ENCODE data around the gene ANKRD23.
"Not testable (repeated sequence)": the region's sequence is repeated elsewhere in the genome, so short reads cannot be mapped to it uniquely, and the experiment has no call there.

The ANKRD23 gene

GRCh38 chr2:96864343-96865091 is 20.7 kb upstream of the ANKRD23 start:
- in situ Hi-C loops (cut with MboI; ENCODE audit: low sequenced_read_pairs), result no loop called here

- in situ Hi-C loops (cut with MboI; ENCODE audit: low sequenced_read_pairs), result no loop called here
Observed at GRCh38 chr2:96863575-96864342, 19.9 kb upstream of the ANKRD23 start.

- in situ Hi-C loops (cut with MboI; ENCODE audit: low sequenced_read_pairs), result not testable (repeated sequence)
Observed at GRCh38 chr2:96863056-96863455, 19.2 kb upstream of the ANKRD23 start.

- in situ Hi-C loops (cut with MboI; ENCODE audit: low sequenced_read_pairs), result no loop called here
Observed at GRCh38 chr2:96861074-96861473, 17.3 kb upstream of the ANKRD23 start.

GRCh38 chr2:96860065-96861029 is 16.5 kb upstream of the ANKRD23 start:
- in situ Hi-C loops (cut with MboI; ENCODE audit: low sequenced_read_pairs), result no loop called here

DNA sequence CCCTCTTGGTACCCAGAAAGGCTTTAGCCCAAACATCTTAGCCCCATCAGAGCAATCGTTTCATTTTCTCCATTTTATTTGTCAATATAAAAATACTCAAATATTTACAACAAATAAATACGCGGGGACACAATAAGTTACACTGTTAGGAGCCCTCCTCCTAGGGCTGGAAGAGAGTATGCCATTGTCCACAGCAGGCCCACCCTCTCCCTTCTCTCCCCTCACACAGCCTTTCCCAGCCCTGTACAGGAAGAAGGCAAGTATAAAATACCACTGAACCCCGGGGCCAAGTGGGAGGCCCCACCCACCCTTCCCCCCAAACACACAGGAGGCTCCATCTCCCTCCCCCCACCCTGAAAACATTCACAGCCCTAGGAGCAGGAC is 15.9 kb upstream of the ANKRD23 start:
- in situ Hi-C loops (cut with MboI; ENCODE audit: low sequenced_read_pairs), result loop anchor here (5.0 kb wide), 1 partner anchor 93 kb away; no protein-coding TSS in a partner anchor

DNA sequence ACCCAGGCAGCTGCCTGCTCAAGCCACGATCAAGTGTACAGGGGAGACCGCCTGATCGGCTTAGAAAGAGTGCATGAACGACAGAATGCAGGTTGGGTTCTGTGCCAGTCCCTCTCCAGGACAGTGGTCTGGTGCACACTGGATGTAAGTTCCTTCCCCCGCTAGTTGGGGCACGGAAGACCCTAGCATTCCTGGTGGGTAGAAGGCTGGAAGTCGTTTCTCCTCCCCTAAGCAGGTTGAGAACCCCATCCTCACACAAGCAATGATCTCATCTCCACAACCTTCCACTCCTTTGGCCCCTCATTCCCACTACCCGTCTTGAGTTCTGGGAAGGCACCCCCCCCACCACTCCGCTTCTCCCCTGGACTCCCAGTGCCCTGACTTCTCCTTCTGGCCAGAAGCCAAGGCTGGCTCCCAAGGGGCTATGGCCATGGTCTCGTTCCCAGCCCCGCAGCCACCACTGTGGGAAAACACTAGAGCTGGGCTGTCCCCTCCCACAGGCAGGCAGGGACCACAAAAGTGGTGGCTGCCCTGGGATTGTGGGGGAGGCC is 15.4 kb upstream of the ANKRD23 start:
- in situ Hi-C loops (cut with MboI; ENCODE audit: low sequenced_read_pairs), result loop anchor here (5.0 kb wide), 1 partner anchor 93 kb away; no protein-coding TSS in a partner anchor

GRCh38 chr2:96857667-96858372 is 14.0 kb upstream of the ANKRD23 start, which contains the start of gene ANKRD39:
TSS of gene ANKRD39 (minus strand) at chr2:96858016. CDS start at chr2:96857987, 29 bp downstream.
- in situ Hi-C loops (cut with MboI; ENCODE audit: low sequenced_read_pairs), result loop anchor here (5.0 kb wide), 1 partner anchor 94 kb away; no protein-coding TSS in a partner anchor

GRCh38 chr2:96856776-96857666 is 13.2 kb upstream of the ANKRD23 start:
- in situ Hi-C loops (cut with MboI; ENCODE audit: low sequenced_read_pairs), result loop anchor here (5.0 kb wide), 1 partner anchor 95 kb away; no protein-coding TSS in a partner anchor

GRCh38 chr2:96853321-96853720 is 9.5 kb upstream of the ANKRD23 start:
- in situ Hi-C loops (cut with MboI; ENCODE audit: low sequenced_read_pairs), result no loop called here

- in situ Hi-C loops (cut with MboI; ENCODE audit: low sequenced_read_pairs), result no loop called here
Observed at GRCh38 chr2:96852667-96853066, 8.8 kb upstream of the ANKRD23 start.

DNA sequence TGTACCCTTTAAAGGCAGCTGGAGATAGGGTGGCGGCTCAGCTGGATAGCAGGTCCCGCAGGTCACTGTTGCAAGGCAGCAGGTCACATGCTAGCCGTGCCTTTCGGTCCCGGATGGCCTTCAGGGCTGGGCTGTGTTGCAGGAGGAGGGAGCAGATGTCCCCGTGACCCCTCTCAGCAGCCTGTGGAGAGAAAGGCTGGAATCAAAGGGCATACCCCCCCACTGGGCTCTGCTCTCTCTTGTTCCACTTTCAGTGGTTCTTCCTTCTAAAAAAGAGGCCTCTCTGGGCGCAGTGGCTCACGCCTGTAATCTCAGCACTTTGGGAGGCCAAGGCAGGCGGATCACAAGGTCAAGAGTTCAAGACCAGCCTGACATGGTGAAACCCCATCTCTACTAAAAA is 4.4 kb upstream of the ANKRD23 start:
- in situ Hi-C loops (cut with MboI; ENCODE audit: low sequenced_read_pairs), result no loop called here

DNA sequence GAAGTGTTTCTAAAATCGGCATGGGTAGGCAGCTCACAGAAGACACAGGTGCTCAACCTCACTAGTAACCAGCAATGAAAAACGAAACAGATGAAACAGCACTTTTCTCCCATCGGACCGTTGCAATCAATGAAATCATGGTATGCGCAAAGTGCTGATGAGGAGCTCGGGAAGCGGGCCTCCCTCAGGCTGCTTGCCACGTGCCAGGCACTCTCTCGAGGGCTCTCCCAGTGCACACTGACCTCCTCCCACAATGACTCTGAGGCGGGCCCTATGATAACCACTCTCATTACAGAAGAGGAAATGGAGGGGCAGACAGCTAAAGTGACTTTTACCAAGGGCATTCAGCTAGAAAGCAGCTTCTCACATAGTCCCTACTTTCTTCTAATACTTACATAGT is 3.8 kb upstream of the ANKRD23 start:
- in situ Hi-C loops (cut with MboI; ENCODE audit: low sequenced_read_pairs), result no loop called here

- in situ Hi-C loops (cut with MboI; ENCODE audit: low sequenced_read_pairs), result no loop called here
Observed at GRCh38 chr2:96846825-96847224, 3.0 kb upstream of the ANKRD23 start.

GRCh38 chr2:96844405-96844808 is 586 bp upstream of the ANKRD23 start:
- in situ Hi-C loops (cut with MboI; ENCODE audit: low sequenced_read_pairs), result no loop called here

- in situ Hi-C loops (cut with MboI; ENCODE audit: low sequenced_read_pairs), result no loop called here
Observed at GRCh38 chr2:96842600-96842999, 1.2 kb downstream of the ANKRD23 start.

DNA sequence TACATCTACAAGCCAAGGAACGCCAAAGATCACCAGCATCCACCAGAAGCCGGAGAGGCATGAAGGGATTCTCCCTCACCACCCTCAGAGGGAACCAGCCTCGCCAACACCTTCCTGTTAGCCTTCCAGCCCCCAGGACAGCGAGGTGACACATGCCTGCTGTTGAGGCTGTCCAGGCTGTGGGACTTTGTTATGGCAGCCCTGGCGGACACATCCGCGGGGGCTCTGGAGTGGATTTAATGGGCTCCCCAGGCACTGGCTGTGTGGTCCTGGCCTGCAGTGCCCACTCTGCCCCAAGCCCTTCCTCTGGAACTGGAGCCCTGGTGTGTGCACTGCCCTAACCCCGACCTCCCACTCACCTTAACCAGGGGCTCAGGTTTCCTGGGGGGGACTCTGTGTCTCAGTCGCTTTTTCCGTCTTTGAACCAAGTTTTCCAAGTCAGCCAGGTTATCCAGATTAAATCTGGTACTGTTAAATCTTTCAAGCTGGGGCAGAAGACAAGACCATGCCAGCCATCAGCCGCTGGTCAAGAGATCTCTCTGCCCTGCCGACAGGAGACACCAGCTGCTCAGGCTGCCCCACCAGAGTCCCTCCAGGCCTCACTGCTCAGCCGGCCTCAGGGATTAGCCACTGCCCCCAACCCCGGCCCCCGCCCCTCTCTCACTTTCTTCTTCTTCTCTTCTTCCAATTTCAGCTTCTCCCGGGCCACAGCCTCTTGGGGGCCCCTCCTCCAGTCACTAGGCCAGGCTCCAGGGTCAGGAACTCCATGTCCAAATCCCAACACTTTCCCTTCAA is 1.9 kb downstream of the ANKRD23 start:
- in situ Hi-C loops (cut with MboI; ENCODE audit: low sequenced_read_pairs), result no loop called here
